PC-9 (cell line): ENCODE results near the gene TMEM214.

Source experiments
- CTCF ChIP-seq: fragments of 200-600 bp; sonication (generic); conservative IDR thresholded peaks from 2 replicates; pipeline ENCODE4 v1.6.1; 2017; ENCODE audit warnings: mixed run types, antibody characterized with exemption, mild to moderate bottlenecking, moderate library complexity
- EZH2 ChIP-seq: fragments of 200-600 bp; sonication (generic); IDR thresholded peaks from 2 replicates; pipeline ENCODE4 v1.8.0; 2017; ENCODE audit warnings: antibody characterized with exemption, low read depth

GRCh38 chr2:27033253-27033852 is 588 bp downstream of the TMEM214 start:
- TF ChIP-seq EZH2 (no peak), CTCF (no peak)
